GM23338 (cell line): ENCODE results near the gene MMAB. TPM values are rescaled to one million over a fixed set of nuclear protein-coding genes. Genes with fewer than 3 reads are reported as not detected.

Source experiments
- ATAC-seq: fragments of 200-7000 bp; cut with Tn5 transposase; 3 replicates; pipeline ENCODE4 v1.9.1; 2020
- DNase-seq: peaks from one replicate; pipeline ENCODE4 v3.0.0-alpha.2; 2015; ENCODE audit warnings: low spot score
- H2AFZ ChIP-seq: fragments of 200-600 bp; sonication (generic); 2 replicates; pipeline ENCODE4 v1.8.0; 2016; ENCODE audit warnings: antibody characterized with exemption, mild to moderate bottlenecking, moderate library complexity
- H3F3A ChIP-seq: fragments of 200-600 bp; sonication (generic); replicated peaks from 2 replicates; pipeline ENCODE4 v1.8.0; 2017; ENCODE audit warnings: antibody characterized with exemption, mixed run types, low read depth
- H3K27ac ChIP-seq: fragments of 200-600 bp; sonication (generic); 2 replicates; pipeline ENCODE4 v1.6.1; 2016; ENCODE audit warnings: low read depth
- H3K27me3 ChIP-seq: fragments of 200-600 bp; sonication (generic); 2 replicates; pipeline ENCODE4 v1.8.0; 2016; ENCODE audit warnings: mild to moderate bottlenecking, mixed run types, moderate library complexity; ENCODE audit not compliant: insufficient read depth
- H3K36me3 ChIP-seq: fragments of 200-600 bp; sonication (generic); 2 replicates; pipeline ENCODE4 v1.8.0; 2016; ENCODE audit warnings: mild to moderate bottlenecking; ENCODE audit not compliant: insufficient read depth
- H3K4me1 ChIP-seq: fragments of 200-600 bp; sonication (generic); 2 replicates; pipeline ENCODE4 v1.8.0; 2016; ENCODE audit warnings: mild to moderate bottlenecking, moderate library complexity; ENCODE audit not compliant: insufficient read depth
- H3K4me2 ChIP-seq: fragments of 200-600 bp; sonication (generic); 2 replicates; pipeline ENCODE4 v1.7.1; 2017; ENCODE audit warnings: mixed run types
- H3K4me3 ChIP-seq: fragments of 200-600 bp; sonication (generic); 2 replicates; pipeline ENCODE4 v1.6.1; 2016; ENCODE audit warnings: mixed run types
- H3K79me2 ChIP-seq: fragments of 200-600 bp; sonication (generic); replicated peaks from 2 replicates; pipeline ENCODE4 v1.8.0; 2017; ENCODE audit warnings: mild to moderate bottlenecking; ENCODE audit not compliant: insufficient read depth
- H3K9me2 ChIP-seq: fragments of 200-600 bp; sonication (generic); 2 replicates; pipeline ENCODE4 v1.8.0; 2017; ENCODE audit not compliant: insufficient read depth
- H4K20me1 ChIP-seq: fragments of 200-600 bp; sonication (generic); replicated peaks from 2 replicates; pipeline ENCODE4 v1.8.0; 2017; ENCODE audit warnings: mild to moderate bottlenecking; ENCODE audit not compliant: insufficient read depth
- H3K27ac Mint-ChIP-seq: 2 replicates; pipeline ENCODE4 v1.8.0; 2020; ENCODE audit warnings: inconsistent platforms, mild to moderate bottlenecking, moderate library complexity, mixed read lengths
- H3K27me3 Mint-ChIP-seq: 3 replicates; pipeline ENCODE4 v1.8.0; 2022; ENCODE audit warnings: low read depth, mild to moderate bottlenecking, moderate library complexity, mixed read lengths, inconsistent platforms; ENCODE audit not compliant: insufficient read depth, poor library complexity
- H3K36me3 Mint-ChIP-seq: 3 replicates; pipeline ENCODE4 v1.8.0; 2021; ENCODE audit warnings: low read depth, mild to moderate bottlenecking, inconsistent platforms, moderate library complexity, mixed read lengths
- H3K4me1 Mint-ChIP-seq: 3 replicates; pipeline ENCODE4 v1.8.0; 2020; ENCODE audit warnings: mild to moderate bottlenecking, inconsistent platforms, mixed read lengths
- H3K4me3 Mint-ChIP-seq: 3 replicates; pipeline ENCODE4 v1.8.0; 2021; ENCODE audit warnings: moderate library complexity, mild to moderate bottlenecking, inconsistent platforms, mixed read lengths
- H3K9me3 Mint-ChIP-seq: 3 replicates; pipeline ENCODE4 v1.8.0; 2020; ENCODE audit warnings: moderate library complexity, mild to moderate bottlenecking, inconsistent platforms, mixed read lengths
- CREB1 ChIP-seq: fragments of 250-450 bp; sonication (Bioruptor Pico); IDR thresholded peaks from 2 replicates; pipeline ENCODE4 v1.5.0; 2020; ENCODE audit warnings: low read depth, mild to moderate bottlenecking, moderate library complexity
- EZH2 ChIP-seq: fragments of 200-600 bp; sonication (generic); IDR thresholded peaks from one replicate; pipeline ENCODE4 v1.8.0; 2017; ENCODE audit warnings: antibody characterized with exemption, mild to moderate bottlenecking, low read depth; ENCODE audit not compliant: unreplicated experiment
- EZH2phosphoT487 ChIP-seq: fragments of 200-600 bp; sonication (generic); IDR thresholded peaks from one replicate; pipeline ENCODE4 v1.8.1; 2018; ENCODE audit warnings: antibody characterized with exemption; ENCODE audit not compliant: unreplicated experiment
- JUNB ChIP-seq: IDR thresholded peaks from one replicate; pipeline ENCODE4 v1.6.1; 2016; ENCODE audit warnings: antibody characterized with exemption; ENCODE audit not compliant: unreplicated experiment
- NANOG ChIP-seq: IDR thresholded peaks from 2 replicates; pipeline ENCODE4 v1.6.1; 2016; ENCODE audit warnings: antibody characterized with exemption, borderline replicate concordance
- POLR2AphosphoS5 ChIP-seq: IDR thresholded peaks from 2 replicates; pipeline ENCODE4 v1.6.1; 2016; ENCODE audit warnings: antibody characterized with exemption, low read depth
- STAT1 ChIP-seq: IDR thresholded peaks from one replicate; pipeline ENCODE4 v1.6.1; 2016; ENCODE audit warnings: antibody characterized with exemption; ENCODE audit not compliant: unreplicated experiment
- ZNF114 ChIP-seq: fragments of 250-450 bp; sonication (Bioruptor Pico); IDR thresholded peaks from 2 replicates; pipeline ENCODE4 v1.5.0; 2020; ENCODE audit warnings: mild to moderate bottlenecking, moderate library complexity
- ZNF331 ChIP-seq: fragments of 250-450 bp; sonication (Bioruptor Pico); IDR thresholded peaks from 2 replicates; pipeline ENCODE4 v1.5.0; 2020; ENCODE audit warnings: low read depth, mild to moderate bottlenecking, moderate library complexity
- polyA plus RNA-seq: library from polyadenylated mRNA; unstranded; fragments of >200 nt; fragmentation: Nextera tagmentation; extraction: Ambion mirVana; gene quantifications from 2 replicates; pipeline ENCODE4 v1.2.1, GENCODE V29; 2016
- total RNA-seq: library from RNA; depleted of rRNA; stranded (reverse); fragments of >200 nt; shearing (Covaris generic); gene quantifications from 2 replicates; pipeline ENCODE4 v1.2.3, GENCODE V29; 2014
- TF ChIP-seq, protein P1 (sequence below): IDR thresholded peaks from 2 replicates; pipeline ENCODE4 v1.6.1; 2016; ENCODE audit warnings: antibody characterized with exemption
- TF ChIP-seq, protein P2 (sequence below): IDR thresholded peaks from one replicate; pipeline ENCODE4 v1.6.1; 2018; ENCODE audit warnings: antibody characterized with exemption; ENCODE audit not compliant: unreplicated experiment
- TF ChIP-seq, protein P3 (sequence below), 2 experiments: fragments of 200-600 bp in 1 of 2; sonication (generic) in 1 of 2; conservative IDR thresholded peaks; 2 replicates each; pipeline versions ENCODE4 v1.5.1 to v1.6.1; 2016 to 2017; ENCODE audit warnings: antibody characterized with exemption in 2 of 2, low read depth in 2 of 2, mild to moderate bottlenecking in 2 of 2, moderate library complexity in 1 of 2
- TF ChIP-seq, protein P4 (sequence below): fragments of 250-450 bp; sonication (Bioruptor Pico); IDR thresholded peaks from 2 replicates; pipeline ENCODE4 v1.5.0; 2020; ENCODE audit warnings: mild to moderate bottlenecking, moderate library complexity

The MMAB gene
- total and polyA plus RNA-seq, 2 experiments from 2014 or later = 24.7 to 38.5 TPM

DNA sequence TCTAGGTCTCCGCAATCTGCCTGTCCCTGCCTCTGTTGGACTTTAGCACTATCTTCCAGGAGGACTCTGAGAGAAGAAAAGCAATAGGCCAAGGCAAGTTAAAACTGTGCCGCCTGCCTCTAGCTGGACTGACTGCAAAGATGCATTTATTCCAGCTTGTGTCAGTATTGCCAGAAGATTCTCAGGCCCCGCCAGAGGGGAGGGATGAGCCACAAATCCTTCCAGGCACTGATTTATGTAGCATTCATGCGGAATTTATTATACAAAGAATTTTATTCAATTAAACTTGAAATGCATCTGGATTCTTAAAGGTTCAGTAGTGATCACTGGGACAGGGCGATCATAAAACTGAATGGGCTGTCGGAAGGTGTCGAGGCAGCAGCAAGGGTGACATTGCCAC lies 19.8 kb downstream of the MMAB start:
- DNase-seq (no peak), ATAC-seq (no peak)
- H3K27ac ChIP-seq = no peak overlapping the region
- Mint-ChIP-seq H3K4me1 (peaks cover 8% of the 10 kb centered on the region; the same call in 2 of the 3 replicates), H3K27me3 (peaks cover 7% of the 10 kb centered on the region), H3K27ac (0 out of 2 replicates have a peak overlapping the region, but pooled peaks have one; percentile 24), H3K4me3 (no peak overlapping the region), H3K9me3 (no peaks in the 10 kb centered on the region), H3K36me3 (no peaks in the 10 kb centered on the region; the same call in 2 of the 3 replicates)
- no peaks in the 10 kb centered on the region for H3F3A ChIP-seq
- H3K4me2 ChIP-seq = no peak overlapping the region
- TF ChIP-seq CREB1 (CRISPR knock-in tag) (no peak), NANOG (no peak), EZH2phosphoT487 (no peak), JUNB (no peak), ZNF331 (CRISPR knock-in tag) (no peak), POLR2AphosphoS5 (no peak), EZH2 (no peak), STAT1 (no peak), ZNF114 (CRISPR knock-in tag) (no peak)
- TF ChIP-seq, protein P1, sequence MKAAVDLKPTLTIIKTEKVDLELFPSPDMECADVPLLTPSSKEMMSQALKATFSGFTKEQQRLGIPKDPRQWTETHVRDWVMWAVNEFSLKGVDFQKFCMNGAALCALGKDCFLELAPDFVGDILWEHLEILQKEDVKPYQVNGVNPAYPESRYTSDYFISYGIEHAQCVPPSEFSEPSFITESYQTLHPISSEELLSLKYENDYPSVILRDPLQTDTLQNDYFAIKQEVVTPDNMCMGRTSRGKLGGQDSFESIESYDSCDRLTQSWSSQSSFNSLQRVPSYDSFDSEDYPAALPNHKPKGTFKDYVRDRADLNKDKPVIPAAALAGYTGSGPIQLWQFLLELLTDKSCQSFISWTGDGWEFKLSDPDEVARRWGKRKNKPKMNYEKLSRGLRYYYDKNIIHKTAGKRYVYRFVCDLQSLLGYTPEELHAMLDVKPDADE = no peak
- TF ChIP-seq, protein P2, sequence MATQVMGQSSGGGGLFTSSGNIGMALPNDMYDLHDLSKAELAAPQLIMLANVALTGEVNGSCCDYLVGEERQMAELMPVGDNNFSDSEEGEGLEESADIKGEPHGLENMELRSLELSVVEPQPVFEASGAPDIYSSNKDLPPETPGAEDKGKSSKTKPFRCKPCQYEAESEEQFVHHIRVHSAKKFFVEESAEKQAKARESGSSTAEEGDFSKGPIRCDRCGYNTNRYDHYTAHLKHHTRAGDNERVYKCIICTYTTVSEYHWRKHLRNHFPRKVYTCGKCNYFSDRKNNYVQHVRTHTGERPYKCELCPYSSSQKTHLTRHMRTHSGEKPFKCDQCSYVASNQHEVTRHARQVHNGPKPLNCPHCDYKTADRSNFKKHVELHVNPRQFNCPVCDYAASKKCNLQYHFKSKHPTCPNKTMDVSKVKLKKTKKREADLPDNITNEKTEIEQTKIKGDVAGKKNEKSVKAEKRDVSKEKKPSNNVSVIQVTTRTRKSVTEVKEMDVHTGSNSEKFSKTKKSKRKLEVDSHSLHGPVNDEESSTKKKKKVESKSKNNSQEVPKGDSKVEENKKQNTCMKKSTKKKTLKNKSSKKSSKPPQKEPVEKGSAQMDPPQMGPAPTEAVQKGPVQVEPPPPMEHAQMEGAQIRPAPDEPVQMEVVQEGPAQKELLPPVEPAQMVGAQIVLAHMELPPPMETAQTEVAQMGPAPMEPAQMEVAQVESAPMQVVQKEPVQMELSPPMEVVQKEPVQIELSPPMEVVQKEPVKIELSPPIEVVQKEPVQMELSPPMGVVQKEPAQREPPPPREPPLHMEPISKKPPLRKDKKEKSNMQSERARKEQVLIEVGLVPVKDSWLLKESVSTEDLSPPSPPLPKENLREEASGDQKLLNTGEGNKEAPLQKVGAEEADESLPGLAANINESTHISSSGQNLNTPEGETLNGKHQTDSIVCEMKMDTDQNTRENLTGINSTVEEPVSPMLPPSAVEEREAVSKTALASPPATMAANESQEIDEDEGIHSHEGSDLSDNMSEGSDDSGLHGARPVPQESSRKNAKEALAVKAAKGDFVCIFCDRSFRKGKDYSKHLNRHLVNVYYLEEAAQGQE = no peak
- TF ChIP-seq, protein P3, sequence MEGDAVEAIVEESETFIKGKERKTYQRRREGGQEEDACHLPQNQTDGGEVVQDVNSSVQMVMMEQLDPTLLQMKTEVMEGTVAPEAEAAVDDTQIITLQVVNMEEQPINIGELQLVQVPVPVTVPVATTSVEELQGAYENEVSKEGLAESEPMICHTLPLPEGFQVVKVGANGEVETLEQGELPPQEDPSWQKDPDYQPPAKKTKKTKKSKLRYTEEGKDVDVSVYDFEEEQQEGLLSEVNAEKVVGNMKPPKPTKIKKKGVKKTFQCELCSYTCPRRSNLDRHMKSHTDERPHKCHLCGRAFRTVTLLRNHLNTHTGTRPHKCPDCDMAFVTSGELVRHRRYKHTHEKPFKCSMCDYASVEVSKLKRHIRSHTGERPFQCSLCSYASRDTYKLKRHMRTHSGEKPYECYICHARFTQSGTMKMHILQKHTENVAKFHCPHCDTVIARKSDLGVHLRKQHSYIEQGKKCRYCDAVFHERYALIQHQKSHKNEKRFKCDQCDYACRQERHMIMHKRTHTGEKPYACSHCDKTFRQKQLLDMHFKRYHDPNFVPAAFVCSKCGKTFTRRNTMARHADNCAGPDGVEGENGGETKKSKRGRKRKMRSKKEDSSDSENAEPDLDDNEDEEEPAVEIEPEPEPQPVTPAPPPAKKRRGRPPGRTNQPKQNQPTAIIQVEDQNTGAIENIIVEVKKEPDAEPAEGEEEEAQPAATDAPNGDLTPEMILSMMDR (conservative IDR thresholded peaks at IDR 0.05; ENCODE audit: low read depth in 2 of 2) = no peak
- TF ChIP-seq, protein P4, sequence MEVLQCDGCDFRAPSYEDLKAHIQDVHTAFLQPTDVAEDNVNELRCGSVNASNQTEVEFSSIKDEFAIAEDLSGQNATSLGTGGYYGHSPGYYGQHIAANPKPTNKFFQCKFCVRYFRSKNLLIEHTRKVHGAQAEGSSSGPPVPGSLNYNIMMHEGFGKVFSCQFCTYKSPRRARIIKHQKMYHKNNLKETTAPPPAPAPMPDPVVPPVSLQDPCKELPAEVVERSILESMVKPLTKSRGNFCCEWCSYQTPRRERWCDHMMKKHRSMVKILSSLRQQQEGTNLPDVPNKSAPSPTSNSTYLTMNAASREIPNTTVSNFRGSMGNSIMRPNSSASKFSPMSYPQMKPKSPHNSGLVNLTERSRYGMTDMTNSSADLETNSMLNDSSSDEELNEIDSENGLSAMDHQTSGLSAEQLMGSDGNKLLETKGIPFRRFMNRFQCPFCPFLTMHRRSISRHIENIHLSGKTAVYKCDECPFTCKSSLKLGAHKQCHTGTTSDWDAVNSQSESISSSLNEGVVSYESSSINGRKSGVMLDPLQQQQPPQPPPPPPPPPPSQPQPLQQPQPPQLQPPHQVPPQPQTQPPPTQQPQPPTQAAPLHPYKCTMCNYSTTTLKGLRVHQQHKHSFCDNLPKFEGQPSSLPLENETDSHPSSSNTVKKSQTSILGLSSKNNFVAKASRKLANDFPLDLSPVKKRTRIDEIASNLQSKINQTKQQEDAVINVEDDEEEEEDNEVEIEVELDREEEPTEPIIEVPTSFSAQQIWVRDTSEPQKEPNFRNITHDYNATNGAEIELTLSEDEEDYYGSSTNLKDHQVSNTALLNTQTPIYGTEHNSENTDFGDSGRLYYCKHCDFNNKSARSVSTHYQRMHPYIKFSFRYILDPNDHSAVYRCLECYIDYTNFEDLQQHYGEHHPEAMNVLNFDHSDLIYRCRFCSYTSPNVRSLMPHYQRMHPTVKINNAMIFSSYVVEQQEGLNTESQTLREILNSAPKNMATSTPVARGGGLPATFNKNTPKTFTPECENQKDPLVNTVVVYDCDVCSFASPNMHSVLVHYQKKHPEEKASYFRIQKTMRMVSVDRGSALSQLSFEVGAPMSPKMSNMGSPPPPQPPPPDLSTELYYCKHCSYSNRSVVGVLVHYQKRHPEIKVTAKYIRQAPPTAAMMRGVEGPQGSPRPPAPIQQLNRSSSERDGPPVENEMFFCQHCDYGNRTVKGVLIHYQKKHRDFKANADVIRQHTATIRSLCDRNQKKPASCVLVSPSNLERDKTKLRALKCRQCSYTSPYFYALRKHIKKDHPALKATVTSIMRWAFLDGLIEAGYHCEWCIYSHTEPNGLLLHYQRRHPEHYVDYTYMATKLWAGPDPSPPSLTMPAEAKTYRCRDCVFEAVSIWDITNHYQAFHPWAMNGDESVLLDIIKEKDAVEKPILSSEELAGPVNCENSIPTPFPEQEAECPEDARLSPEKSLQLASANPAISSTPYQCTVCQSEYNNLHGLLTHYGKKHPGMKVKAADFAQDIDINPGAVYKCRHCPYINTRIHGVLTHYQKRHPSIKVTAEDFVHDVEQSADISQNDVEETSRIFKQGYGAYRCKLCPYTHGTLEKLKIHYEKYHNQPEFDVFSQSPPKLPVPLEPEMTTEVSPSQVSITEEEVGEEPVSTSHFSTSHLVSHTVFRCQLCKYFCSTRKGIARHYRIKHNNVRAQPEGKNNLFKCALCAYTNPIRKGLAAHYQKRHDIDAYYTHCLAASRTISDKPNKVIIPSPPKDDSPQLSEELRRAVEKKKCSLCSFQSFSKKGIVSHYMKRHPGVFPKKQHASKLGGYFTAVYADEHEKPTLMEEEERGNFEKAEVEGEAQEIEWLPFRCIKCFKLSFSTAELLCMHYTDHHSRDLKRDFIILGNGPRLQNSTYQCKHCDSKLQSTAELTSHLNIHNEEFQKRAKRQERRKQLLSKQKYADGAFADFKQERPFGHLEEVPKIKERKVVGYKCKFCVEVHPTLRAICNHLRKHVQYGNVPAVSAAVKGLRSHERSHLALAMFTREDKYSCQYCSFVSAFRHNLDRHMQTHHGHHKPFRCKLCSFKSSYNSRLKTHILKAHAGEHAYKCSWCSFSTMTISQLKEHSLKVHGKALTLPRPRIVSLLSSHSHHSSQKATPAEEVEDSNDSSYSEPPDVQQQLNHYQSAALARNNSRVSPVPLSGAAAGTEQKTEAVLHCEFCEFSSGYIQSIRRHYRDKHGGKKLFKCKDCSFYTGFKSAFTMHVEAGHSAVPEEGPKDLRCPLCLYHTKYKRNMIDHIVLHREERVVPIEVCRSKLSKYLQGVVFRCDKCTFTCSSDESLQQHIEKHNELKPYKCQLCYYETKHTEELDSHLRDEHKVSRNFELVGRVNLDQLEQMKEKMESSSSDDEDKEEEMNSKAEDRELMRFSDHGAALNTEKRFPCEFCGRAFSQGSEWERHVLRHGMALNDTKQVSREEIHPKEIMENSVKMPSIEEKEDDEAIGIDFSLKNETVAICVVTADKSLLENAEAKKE (CRISPR knock-in tag) = no peak
- no peaks in the 10 kb centered on the region for H3K36me3 ChIP-seq
- no peak overlapping the region for H3K4me3 ChIP-seq
- H3K79me2 ChIP-seq = no peaks in the 10 kb centered on the region
- H3K9me2 ChIP-seq = no peaks in the 10 kb centered on the region
- no peaks in the 10 kb centered on the region for H3K27me3 ChIP-seq
- H3K4me1 ChIP-seq = no peaks in the 10 kb centered on the region
- no peaks in the 10 kb centered on the region for H4K20me1 ChIP-seq
- H2AFZ ChIP-seq = no peak overlapping the region
